Measurements from ENCODE around the gene PAFAH1B1. TPM values are rescaled to one million over a fixed set of nuclear protein-coding genes. Genes with fewer than 3 reads are reported as not detected.
"Not testable (repeated sequence)": the region's sequence is repeated elsewhere in the genome, so short reads cannot be mapped to it uniquely, and the experiment has no call there.

PAFAH1B1 gene
- total RNA-seq, 1 donor from 2014 or later: 123 TPM

DNA sequence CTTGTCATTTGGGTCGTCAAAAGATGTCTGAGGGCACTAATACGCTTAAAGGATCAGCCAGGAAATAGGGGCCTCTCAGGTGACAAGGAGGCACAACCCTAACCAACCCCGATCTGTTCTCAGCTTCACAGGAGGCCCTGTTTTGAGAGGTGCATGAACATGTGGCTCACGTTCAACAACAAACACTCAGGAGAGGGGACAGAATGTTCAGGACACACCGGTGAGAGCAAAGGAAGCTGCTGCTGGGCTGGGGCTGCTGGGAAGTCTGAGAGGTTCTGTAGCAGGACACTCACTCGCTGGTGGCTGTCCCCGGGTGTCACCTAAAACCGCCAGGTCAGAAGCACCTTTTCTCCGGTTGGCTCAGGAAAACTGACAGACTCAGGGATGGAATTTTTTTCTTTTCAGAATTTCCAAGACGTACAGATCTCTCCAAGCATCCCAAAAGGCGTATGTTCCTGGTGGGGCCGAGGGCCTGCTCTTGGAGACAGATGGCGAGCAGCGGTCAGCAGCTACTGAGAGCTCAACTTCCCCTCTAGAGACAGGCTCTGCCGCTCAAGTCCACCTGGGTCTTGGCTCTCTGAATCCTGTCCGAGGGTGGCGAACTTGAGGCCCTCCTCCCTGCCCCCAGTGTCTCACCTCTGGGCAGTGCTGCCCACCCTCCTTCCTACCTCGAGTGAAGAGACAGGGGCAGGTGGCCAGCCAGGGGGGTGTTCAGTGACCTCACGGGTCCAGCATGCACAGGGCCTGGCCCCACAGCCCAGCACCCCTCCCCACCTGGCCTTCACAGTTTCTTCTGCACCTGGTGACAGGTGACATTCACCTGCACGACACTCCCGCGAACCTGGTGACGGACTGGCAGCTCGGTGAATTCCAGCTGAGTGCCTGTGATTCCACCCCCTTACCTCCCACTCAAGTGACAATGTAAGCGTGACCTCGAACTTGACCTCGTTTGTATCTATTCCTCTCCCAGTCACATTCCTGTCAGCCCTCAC, 95.2 kb downstream of the PAFAH1B1 start:
- no peak for DNase-seq (ENCODE audit: low read depth)

DNA sequence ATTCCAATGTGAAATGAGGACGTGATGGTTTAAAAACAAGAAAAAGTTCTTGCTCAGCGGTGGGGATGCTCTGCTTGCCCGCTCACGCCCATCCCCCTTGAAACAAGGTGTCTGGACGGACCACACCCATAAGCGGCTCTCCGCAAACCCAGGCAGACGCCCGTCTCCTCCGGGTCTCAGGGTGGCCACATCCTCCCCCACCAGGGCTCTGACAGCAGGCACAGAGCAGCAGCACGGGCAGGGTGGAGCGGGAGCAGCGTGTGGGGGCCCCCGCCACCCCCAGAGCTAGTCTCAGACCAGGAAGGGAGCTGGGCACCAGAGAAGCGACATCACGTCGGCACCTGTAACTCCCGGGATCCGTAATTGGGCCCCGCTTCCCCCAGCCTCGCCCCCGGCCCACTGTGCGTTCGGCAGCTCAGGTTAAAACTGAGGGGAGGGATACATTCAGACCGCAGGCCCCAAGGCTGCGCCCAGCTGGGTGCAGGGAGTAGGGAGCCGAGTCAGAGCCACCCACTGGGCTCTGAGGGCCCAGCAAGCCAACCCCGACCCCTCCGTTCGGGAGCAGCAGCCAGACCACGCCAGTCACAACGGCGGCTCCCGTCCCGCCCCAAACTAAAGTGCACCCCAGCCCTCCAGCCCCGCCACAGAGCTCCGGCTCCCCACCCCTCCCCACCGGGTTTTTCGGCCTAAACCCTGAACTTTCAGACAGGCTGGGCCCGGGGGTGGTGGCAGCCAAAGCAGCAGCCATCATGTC, 96.1 kb downstream of the PAFAH1B1 start:
- no peak for DNase-seq (ENCODE audit: low read depth)

DNA sequence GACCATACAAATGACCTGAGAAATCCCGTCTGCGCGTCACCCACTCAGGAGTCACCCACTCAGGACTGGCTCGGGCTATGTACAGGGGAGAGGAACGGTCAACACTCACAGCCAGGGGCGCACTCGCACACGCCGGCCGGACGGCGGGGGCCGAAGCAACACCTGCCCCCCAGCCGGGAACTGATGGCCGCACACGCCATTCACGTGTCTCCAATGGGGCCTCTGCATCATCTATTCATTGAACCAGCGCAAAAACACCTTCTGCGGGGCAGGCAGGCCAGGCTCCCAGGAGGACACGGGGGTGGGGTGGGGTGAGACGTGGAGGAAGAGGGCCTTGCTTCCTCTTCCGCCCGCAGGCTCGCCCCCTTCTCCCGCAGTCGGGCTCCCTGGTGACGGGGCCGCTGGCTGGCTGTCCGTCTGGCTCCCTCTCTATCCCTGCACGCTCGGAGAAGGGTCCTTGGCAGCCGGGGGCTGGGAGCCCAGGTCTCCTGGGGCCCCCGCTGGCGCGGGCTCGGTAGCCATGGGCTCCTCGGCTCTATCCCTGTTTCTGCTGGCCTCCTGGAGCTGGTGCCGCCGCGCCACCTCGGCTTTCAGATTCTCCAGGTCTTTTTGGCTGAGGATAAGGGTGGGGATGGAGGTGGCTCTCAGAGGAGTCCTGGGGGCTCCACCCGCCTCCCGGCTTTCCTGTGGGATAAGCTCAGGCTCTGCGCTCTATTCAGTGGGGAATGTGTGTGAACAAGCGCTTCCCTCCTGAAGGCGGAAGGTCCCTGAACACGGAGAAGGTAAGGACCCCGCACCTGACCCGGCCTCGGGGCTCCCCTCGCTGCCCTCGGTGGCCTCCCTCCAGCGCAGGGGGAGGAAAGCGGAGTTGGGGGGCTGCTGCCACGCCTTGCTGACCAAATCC, 97.0 kb downstream of the PAFAH1B1 start:
- no peak for DNase-seq (ENCODE audit: low read depth)

DNA sequence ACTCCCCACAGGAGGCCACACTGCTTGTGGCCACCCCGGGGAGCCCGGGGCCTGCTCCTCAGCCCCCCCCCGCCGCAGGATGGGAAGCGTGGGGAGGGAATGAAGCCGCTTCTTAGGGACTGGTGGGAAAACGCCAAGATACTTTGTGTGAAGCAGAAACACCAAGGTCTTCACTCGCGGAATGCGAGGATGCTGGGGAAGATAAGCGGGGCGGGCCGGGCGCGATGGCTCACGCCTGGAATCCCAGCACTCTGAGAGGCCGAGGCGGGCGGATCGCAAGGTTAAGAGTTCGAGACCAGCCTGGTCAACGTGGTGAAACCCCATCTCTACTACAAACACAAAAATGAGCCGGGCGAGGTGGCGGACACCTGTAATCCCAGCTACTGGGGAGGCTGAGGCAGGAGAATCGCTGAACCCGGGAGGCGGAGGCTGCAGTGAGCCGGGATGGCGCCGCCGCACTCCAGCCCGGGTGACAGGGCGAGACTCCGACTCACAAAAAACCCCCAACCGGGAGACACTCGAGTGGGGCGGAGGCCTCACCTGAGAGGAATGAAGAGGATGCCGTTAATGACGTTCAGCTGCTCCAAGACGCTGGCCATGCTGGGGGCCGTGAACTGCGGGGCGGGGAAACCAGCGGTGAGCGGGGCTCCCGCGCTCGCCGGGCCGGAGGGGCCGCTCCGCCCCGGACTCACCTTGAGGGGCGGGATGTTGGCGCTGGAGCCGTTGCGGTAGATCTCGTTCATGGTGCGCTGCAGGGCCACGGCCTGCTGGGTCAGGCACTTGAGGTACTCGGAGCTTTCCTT, 97.8 kb downstream of the PAFAH1B1 start:
- DNase-seq (ENCODE audit: low read depth): no peak

DNA sequence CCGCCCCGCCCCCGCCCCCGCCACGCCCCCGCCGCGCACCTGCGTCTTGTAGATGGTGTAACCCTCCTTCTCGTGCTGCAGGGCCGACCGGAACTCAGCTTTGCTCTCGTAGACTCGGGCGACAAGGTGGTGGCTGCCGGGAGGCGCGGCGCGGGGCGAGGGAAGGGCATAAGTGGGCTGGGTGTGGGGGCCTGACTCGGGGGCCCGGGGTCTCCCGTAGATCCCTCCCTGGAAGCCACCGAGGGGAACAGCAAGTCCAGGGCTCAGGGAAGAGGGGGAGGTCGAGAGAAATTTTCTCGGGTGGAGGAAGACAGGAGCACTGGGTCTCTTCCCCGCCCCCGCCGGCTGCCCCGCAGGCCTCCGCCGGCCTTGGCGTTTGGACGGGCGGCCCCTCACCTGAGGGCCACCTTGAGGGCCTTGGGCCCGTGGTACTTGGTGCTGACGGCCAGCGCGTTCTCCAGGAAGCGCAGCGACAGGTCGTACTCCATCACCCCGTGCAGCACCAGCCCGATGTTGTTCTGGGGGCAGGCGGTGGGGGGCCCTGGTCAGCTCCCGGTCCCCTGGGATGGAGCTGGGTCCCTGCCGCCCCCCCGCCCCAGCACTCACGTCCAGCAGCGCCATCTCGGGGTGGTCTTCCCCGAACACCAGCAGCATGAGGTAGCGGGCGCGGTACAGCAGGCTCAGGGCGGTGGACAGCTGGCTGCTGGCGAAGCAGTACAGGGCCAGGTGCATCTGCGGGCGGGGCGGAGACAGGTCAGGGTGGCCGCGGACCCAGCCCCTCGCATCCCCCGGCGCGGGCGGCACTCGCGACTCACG, 98.7 kb downstream of the PAFAH1B1 start:
- no peak for DNase-seq (ENCODE audit: low read depth)

DNA sequence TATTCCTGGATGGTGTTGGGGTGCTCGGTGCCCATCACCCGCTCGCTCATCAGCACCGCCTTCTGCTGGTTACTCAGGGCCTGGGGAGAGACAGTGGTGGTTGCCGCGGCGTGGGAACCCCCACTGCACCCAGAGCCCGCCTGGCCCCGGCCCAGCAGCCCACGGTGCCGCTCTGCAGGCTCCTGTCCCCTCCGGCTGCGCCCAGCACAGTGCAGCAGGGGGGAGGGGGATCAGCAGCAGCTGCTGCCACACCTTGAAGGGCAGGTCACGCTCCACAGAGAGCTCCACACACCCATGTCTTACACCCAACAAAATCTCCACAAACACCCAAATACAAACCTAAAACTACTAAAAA, 99.3 kb downstream of the PAFAH1B1 start:
- DNase-seq (ENCODE audit: low read depth): no peak

DNA sequence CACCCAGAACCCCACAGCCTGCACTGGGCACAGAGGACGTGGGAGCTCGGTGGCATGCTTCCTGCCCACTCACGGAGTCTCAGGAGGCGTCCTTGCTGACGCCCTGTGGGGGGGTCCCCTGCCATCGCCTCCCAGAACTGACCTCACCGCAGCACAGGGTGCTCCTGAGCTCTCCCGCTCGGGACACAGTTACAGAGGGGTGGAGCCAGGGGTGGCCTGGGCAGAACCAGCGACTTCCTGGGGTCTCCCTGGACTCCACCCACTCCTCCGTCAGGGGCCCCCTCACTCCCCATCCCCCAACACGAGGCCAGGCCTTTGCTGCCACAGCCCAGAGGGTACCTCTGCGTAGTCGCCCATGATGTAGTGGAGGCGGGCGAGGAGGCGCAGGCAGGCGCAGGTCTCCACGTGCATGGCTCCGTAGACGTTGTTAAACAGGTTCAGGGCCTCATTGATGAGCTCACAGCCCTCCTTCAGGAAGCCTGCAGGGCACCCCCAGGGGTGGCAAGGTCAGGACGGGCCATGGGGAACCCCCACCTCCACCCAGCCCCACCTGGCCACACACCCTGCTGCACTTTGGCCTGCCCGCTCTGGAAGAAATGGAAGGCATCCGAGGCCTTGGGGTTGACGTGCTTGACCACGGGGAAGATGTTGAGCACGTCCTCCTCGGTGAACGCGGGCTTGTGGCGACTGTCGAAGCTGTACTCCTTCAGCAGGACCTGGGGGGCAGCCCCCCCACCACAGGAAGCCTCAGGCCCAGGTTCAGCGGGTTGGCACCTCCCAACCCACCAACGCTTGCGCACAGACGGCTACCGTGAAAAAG, 100.3 kb downstream of the PAFAH1B1 start:
- DNase-seq (ENCODE audit: low read depth): no peak

DNA sequence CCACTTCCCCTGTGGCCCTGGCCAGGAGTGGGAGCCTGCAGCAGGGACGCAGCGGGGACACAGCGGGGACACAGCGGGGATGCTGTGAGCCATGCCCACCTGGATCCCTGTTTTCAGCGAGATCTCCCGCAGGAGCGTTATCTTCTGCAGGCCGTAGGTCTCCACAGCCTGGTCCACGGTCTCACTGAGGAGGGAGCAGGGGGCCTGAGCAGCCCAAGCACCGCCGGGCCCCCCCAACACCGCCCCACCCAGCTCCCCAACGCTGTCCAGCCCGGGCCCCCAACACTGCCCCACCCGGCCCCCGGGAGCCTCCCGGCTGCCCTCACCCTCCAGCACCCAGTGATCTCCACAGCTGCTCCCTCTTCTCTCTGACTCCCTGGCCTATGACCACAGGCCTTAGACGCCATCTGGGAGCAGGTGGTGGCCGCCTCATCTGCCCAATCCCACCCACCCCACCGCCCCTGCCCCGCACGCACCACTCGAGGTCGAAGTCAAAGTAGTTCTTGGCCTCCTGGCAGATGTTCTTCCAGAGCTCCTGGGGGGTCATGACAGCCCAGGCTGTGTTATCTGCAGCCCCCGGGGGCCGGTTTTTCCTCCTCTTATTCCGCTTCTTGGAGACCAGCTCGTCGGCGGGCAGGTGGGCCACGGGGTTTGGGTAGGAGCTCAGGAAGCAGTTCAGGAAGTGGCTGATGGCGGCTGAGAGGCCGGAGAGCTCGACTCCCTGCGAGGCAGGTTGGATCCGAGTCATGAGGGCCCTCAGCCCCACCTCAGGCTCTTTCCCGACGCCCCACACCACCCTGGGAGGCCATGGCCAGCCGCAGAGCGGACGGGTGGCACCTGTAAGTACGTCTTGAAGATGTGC, 101.2 kb downstream of the PAFAH1B1 start:
- DNase-seq (ENCODE audit: low read depth): no peak

DNA sequence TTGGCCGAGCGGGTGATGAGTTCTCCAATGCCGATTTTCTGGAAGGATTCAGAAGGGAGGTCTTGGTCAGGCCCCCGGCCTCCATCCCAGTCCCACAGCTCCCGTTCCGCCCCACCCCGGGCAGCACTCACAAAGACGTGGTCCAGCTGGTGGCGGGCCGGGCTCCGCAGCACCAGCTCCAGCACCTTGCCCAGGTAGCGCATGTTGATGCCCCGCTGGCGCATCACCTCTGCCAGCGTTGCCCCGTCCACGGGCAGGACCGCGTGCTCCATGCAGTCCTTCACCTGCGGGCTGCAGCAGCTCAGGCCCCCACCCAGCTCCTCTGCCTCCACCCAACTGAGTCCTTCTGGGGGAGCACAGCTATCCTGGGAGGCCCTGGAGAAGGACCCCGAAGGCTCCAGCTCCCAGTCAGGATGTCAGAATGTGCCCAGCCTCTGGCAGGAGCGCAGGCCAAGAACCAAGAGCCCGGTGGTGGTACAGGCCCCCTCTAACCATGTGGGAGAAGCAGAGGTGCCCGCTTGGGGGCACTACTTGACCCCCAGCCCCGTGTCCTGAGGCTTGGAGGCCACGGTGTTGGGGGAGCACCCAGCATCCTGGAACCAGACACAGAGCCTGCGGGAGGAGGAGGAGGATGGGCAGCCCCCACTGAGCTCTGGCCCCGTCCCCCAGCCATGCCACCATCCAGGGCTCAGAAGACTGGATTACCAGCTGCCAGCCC, 101.9 kb downstream of the PAFAH1B1 start:
- DNase-seq (ENCODE audit: low read depth): no peak

DNA sequence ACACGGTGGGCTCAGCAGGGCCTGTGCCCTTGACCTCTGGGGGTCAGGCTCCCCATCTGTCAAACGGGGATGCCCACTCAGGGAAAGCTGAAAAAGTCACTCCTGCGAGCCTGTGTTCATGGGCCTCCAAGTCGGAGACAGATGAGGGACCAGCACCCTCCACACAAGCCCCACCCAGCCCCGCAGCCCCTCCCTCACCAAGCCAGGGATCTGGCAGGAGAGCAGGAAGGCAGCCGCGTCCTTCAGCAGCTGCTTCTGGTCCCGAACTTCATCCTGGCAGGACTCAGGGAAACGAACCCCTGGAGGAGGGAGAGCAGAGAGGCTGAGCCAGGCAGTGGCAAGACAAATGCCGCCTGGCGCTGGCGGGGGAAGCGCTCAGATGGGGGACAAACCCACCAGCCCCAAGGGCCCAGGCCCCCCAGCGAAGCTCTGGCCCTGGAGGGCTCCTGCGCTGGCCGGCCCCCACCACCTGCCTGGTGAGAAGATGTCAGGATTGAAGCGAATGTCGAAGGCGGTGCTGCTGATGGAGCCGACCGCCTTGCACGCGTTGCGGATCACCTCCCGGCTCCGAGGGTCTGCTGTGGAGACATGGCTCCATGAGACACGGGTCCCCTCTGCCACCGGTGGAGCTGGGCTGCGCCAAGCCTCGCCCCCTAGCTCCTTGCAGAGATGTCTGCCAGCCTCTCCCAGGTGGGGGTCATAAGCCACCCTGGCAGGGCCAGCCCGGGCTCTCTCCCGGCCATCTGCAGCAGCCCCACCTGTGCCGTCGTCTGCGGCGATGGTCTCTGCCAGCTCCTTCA, 102.7 kb downstream of the PAFAH1B1 start:
- DNase-seq (ENCODE audit: low read depth): no peak

DNA sequence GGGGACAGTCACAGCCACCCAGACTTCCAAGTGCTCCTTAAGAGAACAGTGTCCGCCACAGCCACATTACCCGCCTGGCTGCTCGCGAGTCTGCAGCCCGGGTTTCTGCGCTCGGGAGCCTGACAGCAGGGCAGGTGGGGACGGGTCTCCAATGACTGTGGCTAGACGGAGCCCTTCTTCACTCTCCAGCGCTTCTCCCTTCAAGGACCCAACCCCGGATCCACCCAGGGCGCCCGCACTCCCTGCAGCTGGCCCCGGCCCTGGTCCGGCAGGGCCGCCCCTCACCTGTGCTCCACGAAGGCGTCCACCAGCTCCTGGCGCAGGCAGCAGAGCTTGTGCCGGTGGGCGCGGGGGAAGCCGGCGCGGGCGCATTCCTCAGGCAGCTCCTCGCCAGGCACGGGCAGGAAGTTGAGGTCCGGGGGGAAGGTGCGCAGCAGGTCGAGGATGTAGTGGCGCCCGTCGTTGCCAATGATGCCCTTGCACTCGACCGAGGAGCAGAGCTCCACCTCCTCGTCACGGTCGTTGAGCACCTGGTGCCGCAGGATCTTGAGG, 104.2 kb downstream of the PAFAH1B1 start:
- DNase-seq (ENCODE audit: low read depth): no peak

DNA sequence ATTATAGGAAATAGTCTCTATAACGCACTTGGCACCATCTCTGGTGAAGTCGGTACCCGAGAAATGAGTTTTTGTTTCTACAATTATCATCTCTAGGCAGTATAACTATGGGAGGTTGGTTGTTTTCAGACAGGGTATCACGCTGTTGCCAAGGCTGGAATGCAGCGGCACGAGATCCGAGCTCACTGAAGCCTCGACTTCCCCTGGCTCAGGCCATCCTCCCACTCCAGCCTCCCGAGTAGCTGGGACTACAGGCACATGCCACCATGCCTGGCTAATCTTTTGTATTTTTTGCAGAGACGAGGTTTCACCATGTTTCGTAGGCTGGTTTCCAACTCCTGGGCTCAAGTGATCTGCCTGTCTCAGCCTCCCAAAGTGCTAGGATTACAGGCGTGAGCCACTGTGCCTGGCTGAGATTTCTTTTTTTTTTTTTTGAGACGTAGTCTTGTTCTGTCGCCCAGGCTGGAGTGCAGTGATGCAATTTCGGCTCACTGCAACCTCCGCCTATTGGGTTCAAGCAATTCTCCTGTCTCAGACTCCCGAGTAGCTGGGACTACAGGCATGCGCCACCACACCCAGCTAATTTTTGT, 105.9 kb downstream of the PAFAH1B1 start:
- not testable (repeated sequence) for DNase-seq (ENCODE audit: low read depth)

DNA sequence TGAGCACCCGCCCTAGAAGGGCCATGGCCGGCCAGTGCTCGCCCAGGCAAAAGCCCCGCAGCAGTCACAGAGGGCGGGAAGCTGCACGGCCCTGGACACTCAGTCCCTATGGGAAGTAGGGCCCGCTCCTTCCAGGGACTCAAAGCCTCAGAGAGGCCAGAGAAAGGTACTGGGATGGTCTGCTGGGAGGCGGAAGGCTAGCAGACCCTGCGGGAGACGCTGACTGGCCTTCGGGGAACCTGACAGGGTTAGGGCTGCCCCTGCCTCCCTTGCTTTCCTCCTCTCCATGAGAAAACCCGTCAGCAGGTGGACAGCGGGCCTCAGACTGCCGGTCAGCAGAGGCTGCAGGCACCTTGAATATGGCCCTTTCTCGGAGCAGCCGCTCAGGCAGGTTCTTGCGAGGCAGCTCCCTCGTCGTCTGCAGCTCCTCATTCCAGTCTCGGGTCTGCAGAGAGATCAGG, 106.6 kb downstream of the PAFAH1B1 start:
- no peak for DNase-seq (ENCODE audit: low read depth)

DNA sequence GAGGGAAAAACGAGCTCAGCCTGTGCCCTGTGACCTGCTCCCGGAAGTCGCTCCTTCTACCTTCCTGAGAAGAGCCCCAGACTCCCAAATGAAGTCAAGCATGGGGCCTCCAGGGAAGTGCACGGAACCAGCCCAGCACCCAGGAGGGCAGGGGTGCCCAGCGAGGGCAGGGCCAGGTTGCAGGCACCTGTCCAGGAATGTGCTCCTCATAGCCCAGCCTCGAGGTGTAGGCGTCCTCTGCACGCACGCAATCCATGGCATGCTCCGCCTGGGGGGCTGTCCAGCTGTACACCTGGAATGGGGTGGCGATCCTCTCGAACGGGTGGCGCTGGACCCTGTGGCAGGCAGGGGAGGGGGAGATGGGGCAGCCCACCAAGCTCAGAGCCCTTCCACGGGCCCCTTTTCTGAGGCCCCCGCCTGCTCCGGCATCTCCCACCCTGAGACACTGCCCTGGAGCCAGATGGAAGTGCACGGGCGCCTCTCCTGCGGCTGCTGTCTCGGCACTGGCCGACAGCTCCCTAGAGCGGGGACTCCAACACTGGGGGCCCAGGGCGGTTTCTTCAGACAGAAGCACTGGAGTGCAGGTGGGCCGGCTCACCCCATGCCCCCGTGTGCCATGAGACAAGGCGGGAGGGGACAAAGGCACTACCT, 107.2 kb downstream of the PAFAH1B1 start:
- no peak for DNase-seq (ENCODE audit: low read depth)
